Caco-2 (cell line): ENCODE measurements around the gene SH3BP5. TPM values are rescaled to one million over a fixed set of nuclear protein-coding genes. Genes with fewer than 3 reads are reported as not detected.

ENCODE experiments used
- BruUV-seq: library from RNA; stranded (reverse); fragments of 400-500 nt; replicated peaks from 2 replicates; lab custom pipeline; 2021; lab: Mats Ljungman, UMichigan
- CTCF ChIA-PET: fragments of 300-600 bp; sonication (Branson Sonifier 250); formaldehyde crosslinking; loops from one replicate; lab custom pipeline; 2022; ENCODE audit warnings: antibody characterized with exemption; lab: Charles Lee
- POLR2A ChIA-PET: fragments of 300-600 bp; sonication (Branson Sonifier 250); formaldehyde crosslinking; loops from one replicate; lab custom pipeline; 2022; ENCODE audit warnings: antibody characterized with exemption; lab: Charles Lee
- DNase-seq, 2 experiments: peaks; one replicate each; pipeline versions ENCODE4 v3.0.0 to v3.0.0-alpha.2; 2020 to 2022
- H3K27me3 ChIP-seq: replicated peaks from 2 replicates; pipeline ENCODE4 v1.6.0; 2011; ENCODE audit warnings: low read length; ENCODE audit not compliant: control insufficient read depth, insufficient read depth
- H3K36me3 ChIP-seq: 2 replicates; pipeline ENCODE4 v1.5.1; 2011; ENCODE audit warnings: low read length; ENCODE audit not compliant: control insufficient read depth, insufficient read depth
- H3K4me1 ChIP-seq: fragments of 250-450 bp; sonication (Bioruptor Pico); 2 replicates; pipeline ENCODE4 v1.5.1; 2020; ENCODE audit warnings: mild to moderate bottlenecking
- H3K4me3 ChIP-seq: 2 replicates; pipeline ENCODE4 v1.5.1; 2011; ENCODE audit warnings: low read depth, mild to moderate bottlenecking, control low read depth, low read length
- H3K9me3 ChIP-seq: fragments of 250-450 bp; sonication (Bioruptor Pico); 2 replicates; pipeline ENCODE4 v1.5.1; 2020; ENCODE audit warnings: mild to moderate bottlenecking, moderate library complexity
- H3K27ac Mint-ChIP-seq: one replicate; pipeline ENCODE4 v1.8.0; 2022; ENCODE audit warnings: mixed read lengths; ENCODE audit not compliant: unreplicated experiment
- H3K27me3 Mint-ChIP-seq: one replicate; pipeline ENCODE4 v1.8.0; 2022; ENCODE audit warnings: mixed read lengths; ENCODE audit not compliant: insufficient read depth, unreplicated experiment
- H3K36me3 Mint-ChIP-seq: one replicate; pipeline ENCODE4 v1.8.0; 2022; ENCODE audit warnings: mild to moderate bottlenecking, mixed read lengths; ENCODE audit not compliant: insufficient read depth, unreplicated experiment
- H3K4me1 Mint-ChIP-seq: one replicate; pipeline ENCODE4 v1.8.0; 2022; ENCODE audit warnings: low read depth, mixed read lengths; ENCODE audit not compliant: unreplicated experiment
- H3K4me3 Mint-ChIP-seq: one replicate; pipeline ENCODE4 v1.8.0; 2022; ENCODE audit warnings: mild to moderate bottlenecking, moderate library complexity, mixed read lengths; ENCODE audit not compliant: unreplicated experiment
- H3K9me3 Mint-ChIP-seq: one replicate; pipeline ENCODE4 v1.8.0; 2022; ENCODE audit warnings: mixed read lengths; ENCODE audit not compliant: unreplicated experiment
- CTCF ChIP-seq, 2 experiments: fragments of 200-600 bp in 1 of 2; IDR thresholded peaks; 1 replicate in 1 of 2; 2 replicates in 1 of 2; pipeline versions ENCODE4 v1.5.1 to v1.8.0; 2011 to 2022; ENCODE audit warnings: antibody characterized with exemption in 1 of 2, control low read depth in 1 of 2, inconsistent platforms in 1 of 2, low read depth in 1 of 2, low read length in 1 of 2, mild to moderate bottlenecking in 1 of 2, moderate library complexity in 1 of 2; ENCODE audit not compliant: insufficient read depth in 1 of 2, severe bottlenecking in 1 of 2, unreplicated experiment in 1 of 2
- intact Hi-C: fragments of 100-400 bp; cut with micrococcal nuclease; formaldehyde crosslinking; loops from one replicate; pipeline ENCODE4 v1.10.0; 2022; ENCODE audit not compliant: unreplicated experiment
- total RNA-seq: library from RNA; stranded (reverse); gene quantifications from 2 replicates; pipeline ENCODE4 v1.2.3, GENCODE V29; 2022

SH3BP5 gene
- total RNA-seq, 1 experiment from 2014 or later = 26.1 TPM

GRCh38 chr3:15216501-15216900 is 115.9 kb downstream of the SH3BP5 start:
- H3K4me1 Mint-ChIP-seq = no peaks in the 10 kb centered on the region
- no peak overlapping the region for H3K27ac Mint-ChIP-seq
- no peaks in the 10 kb centered on the region for H3K27me3 Mint-ChIP-seq
- CTCF ChIA-PET = no interaction called here
- no TSS peak for BruUV-seq
- TF ChIP-seq CTCF (IDR thresholded peaks at IDR 0.05; ENCODE audit: insufficient read depth in 1 of 2, low read depth in 1 of 2, low read length in 1 of 2, severe bottlenecking in 1 of 2, unreplicated experiment in 1 of 2) = no peak
- Histone ChIP-seq H3K4me1 (no peaks in the 10 kb centered on the region), H3K27me3 (no peaks in the 10 kb centered on the region), H3K9me3 (no peaks in the 10 kb centered on the region), H3K36me3 (peaks cover 1% of the 10 kb centered on the region; the same call in 1 of the 2 replicates), H3K4me3 (no peak overlapping the region)
- H3K36me3 Mint-ChIP-seq = peaks cover 85% of the 10 kb centered on the region
- no peak overlapping the region for H3K4me3 Mint-ChIP-seq
- DNase-seq = no peak
- intact Hi-C loops = no loop called here
- POLR2A ChIA-PET = no interaction called here
- no peaks in the 10 kb centered on the region for H3K9me3 Mint-ChIP-seq

DNA sequence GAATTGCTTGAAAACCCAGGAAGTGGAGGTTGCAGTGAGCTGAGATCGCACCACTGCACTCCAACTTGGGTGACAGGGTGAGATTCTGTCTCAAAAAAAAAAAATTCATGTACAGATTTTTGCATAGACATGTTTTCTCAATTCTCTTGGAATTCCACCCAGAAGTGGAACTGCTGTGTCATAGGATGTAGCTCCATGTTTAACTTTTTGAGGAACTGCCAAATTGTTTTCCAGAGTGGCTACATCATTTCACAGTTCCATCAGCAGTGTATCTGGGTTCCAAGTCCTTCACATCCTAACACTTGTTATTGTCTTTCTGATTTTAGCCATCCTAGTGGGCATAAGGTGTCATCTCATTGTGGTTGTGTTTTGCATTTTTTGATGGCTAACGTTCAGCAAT is 116.4 kb downstream of the SH3BP5 start:
- DNase-seq = no peak
- Mint-ChIP-seq H3K36me3 (peaks cover 89% of the 10 kb centered on the region), H3K4me3 (no peak overlapping the region), H3K27me3 (no peaks in the 10 kb centered on the region), H3K4me1 (no peaks in the 10 kb centered on the region), H3K9me3 (no peaks in the 10 kb centered on the region), H3K27ac (no peak overlapping the region)
- intact Hi-C loops = no loop called here
- no TSS peak for BruUV-seq
- Histone ChIP-seq H3K4me3 (no peak overlapping the region), H3K4me1 (no peaks in the 10 kb centered on the region), H3K27me3 (no peaks in the 10 kb centered on the region), H3K36me3 (peaks cover 1% of the 10 kb centered on the region; the same call in 1 of the 2 replicates), H3K9me3 (no peaks in the 10 kb centered on the region)
- no peak for TF ChIP-seq CTCF (IDR thresholded peaks at IDR 0.05; ENCODE audit: insufficient read depth in 1 of 2, low read depth in 1 of 2, low read length in 1 of 2, severe bottlenecking in 1 of 2, unreplicated experiment in 1 of 2)
- ChIA-PET CTCF (no interaction called here), POLR2A (no interaction called here)

DNA sequence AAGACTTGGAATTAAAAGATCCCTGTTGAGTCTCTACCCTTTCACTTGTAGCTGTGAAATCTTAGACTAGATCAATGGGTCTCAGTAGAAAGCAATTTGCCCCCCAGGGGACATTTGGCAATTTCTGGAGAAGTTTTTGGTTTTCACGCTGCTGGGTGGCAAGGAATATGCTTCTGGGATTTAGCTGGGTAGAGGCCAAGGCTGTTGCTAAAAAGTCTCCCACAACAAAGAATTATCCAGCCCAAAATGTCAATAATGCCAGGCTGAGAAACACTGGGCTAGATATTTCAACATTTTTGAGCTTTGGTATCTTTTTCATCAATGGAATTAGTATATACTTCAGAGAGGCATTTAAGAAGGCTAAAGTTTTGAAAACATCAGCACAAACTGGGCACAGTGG is 117.6 kb downstream of the SH3BP5 start:
- CTCF ChIA-PET = no interaction called here
- H3K27ac Mint-ChIP-seq = no peak overlapping the region

More for the DNA sequence above, 117.6 kb downstream of the SH3BP5 start:
- H3K4me3 Mint-ChIP-seq = no peak overlapping the region
- peaks cover 85% of the 10 kb centered on the region for H3K36me3 Mint-ChIP-seq
- POLR2A ChIA-PET = no interaction called here
- no peaks in the 10 kb centered on the region for H3K9me3 Mint-ChIP-seq
- H3K36me3 ChIP-seq = peaks cover 1% of the 10 kb centered on the region; the same call in 1 of the 2 replicates
- no peaks in the 10 kb centered on the region for H3K4me1 Mint-ChIP-seq
- H3K4me1 ChIP-seq = no peaks in the 10 kb centered on the region
- no peak for TF ChIP-seq CTCF (IDR thresholded peaks at IDR 0.05; ENCODE audit: insufficient read depth in 1 of 2, low read depth in 1 of 2, low read length in 1 of 2, severe bottlenecking in 1 of 2, unreplicated experiment in 1 of 2)
- no peaks in the 10 kb centered on the region for H3K27me3 Mint-ChIP-seq
- no peaks in the 10 kb centered on the region for H3K27me3 ChIP-seq
- H3K4me3 ChIP-seq = no peak overlapping the region
- no peaks in the 10 kb centered on the region for H3K9me3 ChIP-seq
- BruUV-seq = no TSS peak
- intact Hi-C loops = no loop called here
- DNase-seq = no peak
